SK-N-SH (cell line): ENCODE results near the gene TSPAN11. TPM values are rescaled to one million over a fixed set of nuclear protein-coding genes. Genes with fewer than 3 reads are reported as not detected.

ENCODE experiments used
- CTCF ChIA-PET: fragments of 300-600, 350-600 bp; formaldehyde crosslinking; extraction: SDS; loops from one replicate; lab custom pipeline; 2021; lab: Yijun Ruan, JAX
- POLR2A ChIA-PET: fragments of 350-600 bp; sonication (Branson Sonifier 250); formaldehyde crosslinking; extraction: SDS; loops from one replicate; lab custom pipeline; 2020; ENCODE audit warnings: antibody characterized with exemption, inconsistent platforms; lab: Yijun Ruan, JAX
- DNase-seq: peaks from one replicate; pipeline ENCODE4 v3.0.0; 2012
- H2AFZ ChIP-seq: fragments of 200-600 bp; sonication (generic); 2 replicates; pipeline ENCODE4 v1.8.1; 2016; ENCODE audit warnings: antibody characterized with exemption, mild to moderate bottlenecking, low read depth
- H3F3A ChIP-seq: fragments of 200-600 bp; sonication (generic); replicated peaks from 2 replicates; pipeline ENCODE3; 2016; ENCODE audit warnings: antibody characterized with exemption, mild to moderate bottlenecking; ENCODE audit not compliant: insufficient read depth
- H3K27ac ChIP-seq, 2 experiments: fragments of 200-500 bp in 1 of 2; fragments of 200-600 bp in 1 of 2; sonication (Bioruptor generic) in 1 of 2; sonication (generic), shearing (Covaris generic) in 1 of 2; 2 replicates each; pipeline versions ENCODE4 v1.5.1 to v1.6.1; 2014 to 2016; ENCODE audit warnings: low read depth in 2 of 2, inconsistent platforms in 1 of 2, low read length in 1 of 2, mild to moderate bottlenecking in 1 of 2, mixed read lengths in 1 of 2
- H3K27me3 ChIP-seq: fragments of 200-600 bp; sonication (generic), shearing (Covaris generic); 2 replicates; pipeline ENCODE4 v1.6.1; 2016; ENCODE audit warnings: mixed run types; ENCODE audit not compliant: insufficient read depth
- H3K36me3 ChIP-seq, 2 experiments: fragments of 200-500 bp in 1 of 2; fragments of 200-600 bp in 1 of 2; sonication (Bioruptor generic) in 1 of 2; sonication (generic) in 1 of 2; replicated peaks in 1 of 2; 2 replicates each; pipeline versions ENCODE3 to v1.5.1; 2014 to 2016; ENCODE audit warnings: low read length in 1 of 2, mild to moderate bottlenecking in 1 of 2; ENCODE audit not compliant: insufficient read depth in 2 of 2, control insufficient read depth in 1 of 2
- H3K4me1 ChIP-seq, 2 experiments: fragments of 200-500 bp in 1 of 2; fragments of 200-600 bp in 1 of 2; sonication (Bioruptor generic) in 1 of 2; sonication (generic), shearing (Covaris generic) in 1 of 2; 2 replicates each; pipeline versions ENCODE4 v1.5.1 to v1.6.1; 2014 to 2016; ENCODE audit warnings: low read depth in 1 of 2, low read length in 1 of 2, mixed run types in 1 of 2; ENCODE audit not compliant: insufficient read depth in 2 of 2, control insufficient read depth in 1 of 2
- H3K4me2 ChIP-seq: fragments of 200-600 bp; sonication (generic), shearing (Covaris generic); 2 replicates; pipeline ENCODE4 v1.6.1; 2017; ENCODE audit warnings: mixed run types
- H3K4me3 ChIP-seq, 2 experiments: fragments of 200-500 bp in 1 of 2; fragments of 200-600 bp in 1 of 2; sonication (Bioruptor generic) in 1 of 2; sonication (generic), shearing (Covaris generic) in 1 of 2; 2 replicates each; pipeline versions ENCODE4 v1.5.1 to v1.8.1; 2014 to 2016; ENCODE audit warnings: low read depth in 2 of 2, inconsistent platforms in 1 of 2, low read length in 1 of 2, mild to moderate bottlenecking in 1 of 2, mixed read lengths in 1 of 2, moderate library complexity in 1 of 2
- H3K79me2 ChIP-seq: fragments of 200-600 bp; sonication (generic); 2 replicates; pipeline ENCODE4 v1.8.1; 2017; ENCODE audit warnings: mild to moderate bottlenecking; ENCODE audit not compliant: insufficient read depth
- H3K9ac ChIP-seq: fragments of 200-600 bp; sonication (generic); 2 replicates; pipeline ENCODE4 v1.6.1; 2017; ENCODE audit warnings: mixed run types
- H3K9me2 ChIP-seq: fragments of 200-600 bp; sonication (generic); 2 replicates; pipeline ENCODE4 v1.6.1; 2017; ENCODE audit warnings: mixed run types
- H3K9me3 ChIP-seq: fragments of 200-600 bp; sonication (generic); 2 replicates; pipeline ENCODE4 v1.6.1; 2017; ENCODE audit warnings: mixed run types, mild to moderate bottlenecking, moderate library complexity
- H4K20me1 ChIP-seq: fragments of 200-600 bp; sonication (generic); 2 replicates; pipeline ENCODE4 v1.6.1; 2017; ENCODE audit warnings: mild to moderate bottlenecking, mixed run types; ENCODE audit not compliant: insufficient read depth
- ELF1 ChIP-seq: IDR thresholded peaks from 2 replicates; pipeline ENCODE4 v1.4.0; 2012
- EZH2phosphoT487 ChIP-seq: fragments of 200-600 bp; sonication (generic); IDR thresholded peaks from 2 replicates; pipeline ENCODE4 v1.6.1; 2017; ENCODE audit warnings: low read depth, mixed run types, mild to moderate bottlenecking, antibody characterized with exemption, moderate library complexity, borderline replicate concordance
- JUND ChIP-seq: IDR thresholded peaks from 2 replicates; pipeline ENCODE4 v1.4.0; 2012
- MEF2A ChIP-seq: IDR thresholded peaks from 2 replicates; pipeline ENCODE4 v1.4.0; 2012; ENCODE audit warnings: low read depth, borderline replicate concordance
- MXI1 ChIP-seq: IDR thresholded peaks from 2 replicates; pipeline ENCODE4 v1.6.1; 2012; ENCODE audit warnings: mild to moderate bottlenecking, low read depth, low read length, improper control_type of control experiment
- PBX3 ChIP-seq: IDR thresholded peaks from 2 replicates; pipeline ENCODE4; 2012
- SIN3A ChIP-seq: IDR thresholded peaks from 2 replicates; pipeline ENCODE4 v1.6.1; 2012; ENCODE audit warnings: low read depth, mild to moderate bottlenecking, low read length, moderate library complexity, borderline replicate concordance
- TCF12 ChIP-seq: IDR thresholded peaks from 2 replicates; pipeline ENCODE4 v1.4.0; 2012
- WGBS: methylation state at CpG from one replicate; pipeline ENCODE4 v1.1.6; 2017; ENCODE audit warnings: low lambda C conversion rate; 5-methylcytosine and 5-hydroxymethylcytosine counted together
- polyA plus RNA-seq, 3 experiments: library from polyadenylated mRNA; depleted of rRNA; stranded (reverse); fragments of >200 nt; gene quantifications; 2 replicates each; pipeline ENCODE4 v1.2.3, GENCODE V29; 2012
- TF ChIP-seq, protein P1 (sequence below): IDR thresholded peaks from 2 replicates; pipeline ENCODE4 v1.4.0; 2012; ENCODE audit warnings: low read depth
- TF ChIP-seq, protein P2 (sequence below): fragments of 150-350 bp; IDR thresholded peaks from 2 replicates; pipeline ENCODE4 v1.6.1; 2017; ENCODE audit warnings: antibody characterized with exemption, low read length, low read depth, borderline replicate concordance
- TF ChIP-seq, protein P3 (sequence below): IDR thresholded peaks from 2 replicates; pipeline ENCODE4 v1.4.0; 2012; ENCODE audit warnings: low read depth, borderline replicate concordance

TSPAN11 gene
- polyA plus RNA-seq, 1 of the 3 experiments (the other 2 are of a cell fraction) = 6.4 TPM

DNA sequence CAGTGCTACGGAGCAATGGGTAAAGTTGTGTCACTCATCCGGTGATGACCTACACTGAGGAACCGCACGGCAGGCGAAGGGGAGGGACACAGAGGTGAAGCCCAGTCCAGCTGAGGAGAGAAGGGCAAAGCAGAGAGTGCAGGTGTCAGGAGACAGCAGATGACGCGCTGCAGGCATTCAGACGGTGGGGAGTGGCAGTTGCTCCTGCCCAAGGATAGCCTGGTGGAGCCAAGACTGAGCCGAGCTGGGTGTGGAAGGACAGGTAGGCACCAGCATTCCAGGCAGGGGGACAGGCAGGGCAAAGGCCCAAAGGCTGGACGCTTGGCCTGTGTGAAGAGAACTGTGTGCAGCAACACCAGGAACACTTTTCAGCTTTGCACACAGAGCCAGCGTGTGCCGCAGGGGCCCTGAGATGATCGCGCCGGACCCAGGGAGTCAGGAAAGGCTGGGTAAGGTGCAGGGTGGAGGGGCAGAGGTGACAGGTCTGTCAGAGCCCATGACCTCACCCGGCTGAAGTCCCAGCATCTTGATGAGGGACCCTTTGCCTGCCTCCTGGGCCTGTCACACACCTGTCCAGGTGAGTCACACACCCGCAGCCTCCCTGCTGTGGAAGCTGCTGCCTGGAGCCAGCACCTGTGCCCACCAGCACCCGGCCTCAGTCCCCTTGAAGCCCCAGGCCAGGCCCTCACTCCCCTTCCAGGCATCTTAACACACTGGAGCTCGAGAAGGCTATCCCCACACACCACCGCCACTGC, 48.4 kb downstream of the TSPAN11 start:
- WGBS = 86% methylated on average over 15 of the region's 20 CpGs

More for the DNA sequence above, 48.4 kb downstream of the TSPAN11 start:
- no peaks in the 10 kb centered on the region for H3K9me3 ChIP-seq
- no peaks in the 10 kb centered on the region for H3K9me2 ChIP-seq
- no peaks in the 10 kb centered on the region for H3K27me3 ChIP-seq
- H3K27ac ChIP-seq = no peak overlapping the region
- no peaks in the 10 kb centered on the region for H4K20me1 ChIP-seq
- H3K79me2 ChIP-seq = no peaks in the 10 kb centered on the region
- H3K4me1 ChIP-seq = peaks cover 0 to 74% of the 10 kb centered on the region in 2 experiments; a peak in 2 of 4 replicates
- no peaks in the 10 kb centered on the region for H3K36me3 ChIP-seq
- no peak for TF ChIP-seq MEF2A
- TF ChIP-seq JUND = no peak
- TF ChIP-seq PBX3 = no peak
- TF ChIP-seq EZH2phosphoT487 = no peak
- TF ChIP-seq TCF12 = no peak
- TF ChIP-seq, protein P1, sequence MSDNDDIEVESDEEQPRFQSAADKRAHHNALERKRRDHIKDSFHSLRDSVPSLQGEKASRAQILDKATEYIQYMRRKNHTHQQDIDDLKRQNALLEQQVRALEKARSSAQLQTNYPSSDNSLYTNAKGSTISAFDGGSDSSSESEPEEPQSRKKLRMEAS = no peak
- TF ChIP-seq MXI1 = no peak
- TF ChIP-seq, protein P2, sequence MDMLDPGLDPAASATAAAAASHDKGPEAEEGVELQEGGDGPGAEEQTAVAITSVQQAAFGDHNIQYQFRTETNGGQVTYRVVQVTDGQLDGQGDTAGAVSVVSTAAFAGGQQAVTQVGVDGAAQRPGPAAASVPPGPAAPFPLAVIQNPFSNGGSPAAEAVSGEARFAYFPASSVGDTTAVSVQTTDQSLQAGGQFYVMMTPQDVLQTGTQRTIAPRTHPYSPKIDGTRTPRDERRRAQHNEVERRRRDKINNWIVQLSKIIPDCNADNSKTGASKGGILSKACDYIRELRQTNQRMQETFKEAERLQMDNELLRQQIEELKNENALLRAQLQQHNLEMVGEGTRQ = no peak
- no peak for TF ChIP-seq ELF1
- no peak for TF ChIP-seq SIN3A
- TF ChIP-seq, protein P3, sequence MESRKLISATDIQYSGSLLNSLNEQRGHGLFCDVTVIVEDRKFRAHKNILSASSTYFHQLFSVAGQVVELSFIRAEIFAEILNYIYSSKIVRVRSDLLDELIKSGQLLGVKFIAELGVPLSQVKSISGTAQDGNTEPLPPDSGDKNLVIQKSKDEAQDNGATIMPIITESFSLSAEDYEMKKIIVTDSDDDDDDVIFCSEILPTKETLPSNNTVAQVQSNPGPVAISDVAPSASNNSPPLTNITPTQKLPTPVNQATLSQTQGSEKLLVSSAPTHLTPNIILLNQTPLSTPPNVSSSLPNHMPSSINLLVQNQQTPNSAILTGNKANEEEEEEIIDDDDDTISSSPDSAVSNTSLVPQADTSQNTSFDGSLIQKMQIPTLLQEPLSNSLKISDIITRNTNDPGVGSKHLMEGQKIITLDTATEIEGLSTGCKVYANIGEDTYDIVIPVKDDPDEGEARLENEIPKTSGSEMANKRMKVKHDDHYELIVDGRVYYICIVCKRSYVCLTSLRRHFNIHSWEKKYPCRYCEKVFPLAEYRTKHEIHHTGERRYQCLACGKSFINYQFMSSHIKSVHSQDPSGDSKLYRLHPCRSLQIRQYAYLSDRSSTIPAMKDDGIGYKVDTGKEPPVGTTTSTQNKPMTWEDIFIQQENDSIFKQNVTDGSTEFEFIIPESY = no peak
- POLR2A ChIA-PET = no interaction called here
- H2AFZ ChIP-seq = no peak overlapping the region
- no peaks in the 10 kb centered on the region for H3F3A ChIP-seq
- H3K9ac ChIP-seq = no peak overlapping the region
- H3K4me2 ChIP-seq = no peak overlapping the region
- CTCF ChIA-PET = interaction anchor here (0.7 to 24.1 kb wide), 4 partner anchors 11 to 126 kb away, joined by 3 to 442 read pairs (median 28); no protein-coding TSS in a partner anchor
- H3K4me3 ChIP-seq = no peak overlapping the region
- DNase-seq = no peak
